ENCODE results near the gene BCL2L11.

Gene BCL2L11

DNA sequence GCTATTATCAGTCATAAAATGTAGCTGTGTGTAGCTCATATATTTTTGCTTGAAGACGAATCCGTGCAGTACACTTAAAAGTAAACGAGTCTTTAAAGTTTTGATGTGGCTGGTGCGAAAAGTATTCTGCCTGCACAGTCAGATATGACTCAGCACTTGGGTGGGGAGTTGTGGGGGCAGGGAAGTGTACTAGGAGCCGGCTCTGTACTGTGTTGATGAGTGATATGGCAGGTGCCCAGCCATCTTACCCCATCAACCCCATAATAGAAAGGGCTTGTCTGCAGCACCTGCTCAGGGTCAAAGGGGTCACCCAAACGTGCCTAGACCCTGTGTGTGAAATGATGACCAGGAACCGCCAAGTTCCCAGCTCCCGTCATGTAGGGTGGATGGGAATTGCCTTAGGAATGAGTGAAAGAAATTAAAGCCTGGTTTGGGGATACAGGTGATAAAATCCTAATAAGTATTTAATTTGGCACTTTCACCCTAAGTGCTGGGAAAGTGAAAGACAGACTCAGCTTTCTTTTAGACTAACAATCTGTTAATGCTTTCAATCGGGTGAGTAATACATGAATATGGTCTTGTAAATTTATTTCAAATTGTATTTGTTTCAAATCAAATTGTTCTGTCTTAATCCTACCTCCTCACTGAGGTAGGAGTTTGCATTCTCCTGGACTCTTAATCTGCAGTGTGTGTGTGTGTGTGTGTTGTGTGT, 48.0 kb downstream of the BCL2L11 start:
- FAIRE-seq (no peak), DNase-seq (ENCODE audit: low spot score) (peak; percentile 83)

DNA sequence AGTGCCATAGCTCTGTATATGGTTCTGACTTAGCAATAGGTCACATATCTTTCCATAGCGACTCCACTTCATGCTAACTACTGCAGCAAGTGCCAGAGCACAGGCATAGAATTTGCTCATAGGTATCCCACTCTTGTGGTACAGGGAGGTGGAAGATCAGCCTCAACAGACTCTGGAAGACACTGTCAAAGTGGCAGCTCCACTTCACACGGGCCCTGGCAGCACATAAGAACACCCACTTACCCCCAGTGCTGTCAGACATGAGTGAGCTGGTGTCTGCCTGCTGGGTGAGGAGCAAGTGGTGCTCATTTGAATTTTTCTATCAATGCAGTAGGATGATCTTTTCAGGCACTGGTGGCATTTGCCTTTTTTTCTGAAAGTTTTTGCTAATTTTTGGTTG, 48.6 kb downstream of the BCL2L11 start:
- no peak for FAIRE-seq
- no peak for DNase-seq (ENCODE audit: low spot score)

DNA sequence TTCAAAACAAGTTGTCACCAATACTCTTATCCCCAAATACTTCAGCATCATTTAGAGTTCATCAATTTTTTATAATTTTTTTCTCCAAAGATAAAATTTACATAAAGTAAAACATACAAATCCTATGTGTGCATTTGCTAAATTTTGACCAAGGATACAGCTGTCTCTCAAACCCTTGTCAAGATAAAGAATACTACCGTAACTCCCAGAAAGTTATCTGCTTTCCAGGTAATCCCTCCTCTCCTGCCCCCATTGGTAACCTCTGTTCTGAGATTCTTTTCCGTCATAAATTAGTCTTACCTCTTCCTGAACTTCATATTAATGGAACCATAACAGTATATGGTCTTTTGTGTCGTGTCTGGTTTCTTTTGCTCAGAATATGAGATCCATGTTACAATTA, 49.2 kb downstream of the BCL2L11 start:
- DNase-seq (ENCODE audit: low spot score) = no peak
- no peak for FAIRE-seq

DNA sequence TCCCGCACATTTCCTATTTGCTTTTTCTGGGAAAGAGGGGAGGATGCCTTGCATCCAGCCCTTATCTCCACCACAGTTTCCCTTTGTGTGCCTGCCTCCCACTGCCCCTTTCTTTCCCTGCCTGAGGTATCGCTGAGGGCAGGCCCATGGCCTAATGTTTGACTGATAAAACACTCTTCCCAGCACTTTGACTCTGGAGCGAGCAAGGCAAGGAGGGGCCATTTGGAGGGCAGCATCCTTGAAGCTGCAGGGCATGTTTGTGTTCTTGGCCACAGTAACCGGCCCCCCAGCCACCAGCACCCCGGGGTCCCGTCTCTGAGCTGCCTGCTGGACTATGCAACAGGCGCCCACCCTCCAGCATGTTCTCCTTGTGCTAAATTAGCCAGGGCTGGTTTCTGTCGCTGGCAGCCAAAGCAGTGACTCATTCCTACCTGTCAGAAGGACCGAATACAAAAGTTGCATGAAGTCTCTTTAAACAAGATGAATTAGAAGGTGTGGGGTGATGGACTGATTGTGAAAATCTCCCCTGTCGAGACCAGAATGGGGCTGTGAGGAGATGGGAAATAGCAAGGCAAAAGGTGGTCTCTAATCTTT, 50.7 kb downstream of the BCL2L11 start:
- DNase-seq (ENCODE audit: low spot score) (no peak), FAIRE-seq (no peak)

DNA sequence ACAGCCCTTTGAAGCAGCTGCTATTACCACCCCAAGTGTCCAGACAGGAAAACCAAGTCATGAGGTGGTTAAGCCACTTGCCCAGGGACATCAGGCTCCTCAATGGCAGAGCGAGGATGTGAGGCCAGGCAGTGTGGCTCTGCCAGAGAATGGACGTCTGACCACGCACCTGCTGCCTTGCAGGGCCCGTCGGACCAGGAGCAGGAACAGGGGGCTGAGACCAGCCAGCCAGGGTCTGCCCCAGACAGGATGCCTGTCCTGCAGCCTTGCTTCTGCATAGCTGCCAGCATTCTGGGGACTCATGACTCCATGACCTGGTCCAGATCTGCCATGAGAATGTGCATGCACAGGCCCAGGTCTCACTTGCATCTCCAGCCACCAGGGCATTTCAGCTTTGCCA, 52.0 kb downstream of the BCL2L11 start:
- no peak for DNase-seq (ENCODE audit: low spot score)
- no peak for FAIRE-seq

DNA sequence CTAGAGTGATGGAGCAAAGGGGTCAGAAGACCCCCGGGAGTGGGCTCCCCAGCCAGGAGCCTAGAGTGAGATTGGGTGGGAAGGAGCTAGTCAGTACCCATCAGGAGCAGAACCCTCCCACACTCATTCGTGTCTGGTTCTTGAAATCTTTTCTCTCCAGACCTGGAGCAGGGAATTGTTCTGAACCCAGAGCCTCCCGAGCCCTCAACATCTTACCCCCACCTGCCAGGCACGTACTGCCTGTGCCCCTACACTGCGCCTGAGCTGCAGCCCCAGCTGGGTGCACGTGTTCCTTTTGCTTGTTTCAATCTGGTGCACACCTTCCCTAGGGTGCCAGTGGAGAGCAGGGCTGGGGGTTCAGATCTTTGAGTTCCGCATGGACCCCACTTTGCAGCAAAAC, 52.6 kb downstream of the BCL2L11 start:
- FAIRE-seq = no peak
- DNase-seq (ENCODE audit: low spot score) = no peak

DNA sequence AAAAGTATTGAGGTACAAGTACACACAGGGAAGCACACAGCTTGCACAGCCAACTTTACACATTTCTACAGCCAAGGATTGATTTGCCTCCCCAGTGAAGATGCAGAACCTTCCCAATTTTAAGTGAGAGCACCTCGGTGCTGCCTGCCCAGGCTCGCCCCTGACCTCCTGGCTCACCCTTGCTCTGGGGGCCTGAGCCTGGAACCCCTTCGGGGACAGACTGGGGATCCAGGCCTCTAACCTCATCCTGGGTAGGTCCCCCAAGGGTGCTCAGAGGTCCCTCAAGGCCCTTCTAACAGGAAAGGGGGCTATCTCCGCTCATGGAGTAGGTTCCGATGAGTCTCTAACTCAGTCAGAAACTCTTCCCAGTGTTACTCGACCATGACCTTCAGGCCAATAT, 53.1 kb downstream of the BCL2L11 start:
- DNase-seq (ENCODE audit: low spot score) = no peak
- no peak for FAIRE-seq

DNA sequence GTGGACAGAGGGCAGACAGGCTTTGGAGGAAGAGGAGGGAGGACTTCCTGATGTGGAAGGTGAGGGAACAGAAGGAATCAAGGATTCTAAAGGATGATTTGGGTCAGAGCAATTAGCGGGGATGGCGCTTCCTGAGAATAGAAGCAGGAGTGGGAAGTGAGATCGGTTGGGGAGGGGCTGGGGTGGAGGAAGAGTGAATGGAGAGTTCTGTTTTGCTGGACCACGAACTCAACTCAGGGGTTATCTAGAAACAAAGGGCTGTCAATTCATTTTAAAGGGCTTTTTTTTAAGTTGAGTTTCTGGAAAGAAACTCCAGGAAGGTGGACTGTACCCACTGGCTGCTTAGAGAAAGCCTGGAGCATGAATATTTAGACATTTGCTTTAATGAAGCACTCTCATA, 54.9 kb downstream of the BCL2L11 start:
- FAIRE-seq = no peak
- no peak for DNase-seq (ENCODE audit: low spot score)

DNA sequence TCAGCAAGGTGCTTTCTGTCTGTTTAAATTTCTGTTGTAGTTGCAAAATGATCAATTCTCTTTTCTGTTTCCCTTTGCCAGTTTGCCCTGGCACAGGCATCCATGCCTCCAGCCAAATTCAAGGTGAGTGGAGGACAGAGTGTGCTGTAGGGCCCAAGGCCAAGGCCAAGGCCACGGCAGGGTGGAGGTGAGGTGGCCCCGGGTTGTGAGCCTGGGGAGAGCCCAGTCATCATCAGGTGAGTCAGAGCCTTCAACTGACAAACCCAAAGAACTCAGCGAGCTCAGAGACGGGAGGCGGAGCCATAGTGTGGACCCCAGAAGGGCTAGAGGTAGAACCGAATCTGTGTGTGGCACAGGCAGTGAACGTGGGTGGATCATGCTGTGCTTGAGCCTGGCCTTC, 55.7 kb downstream of the BCL2L11 start:
- FAIRE-seq = no peak
- DNase-seq (ENCODE audit: low spot score) = no peak

DNA sequence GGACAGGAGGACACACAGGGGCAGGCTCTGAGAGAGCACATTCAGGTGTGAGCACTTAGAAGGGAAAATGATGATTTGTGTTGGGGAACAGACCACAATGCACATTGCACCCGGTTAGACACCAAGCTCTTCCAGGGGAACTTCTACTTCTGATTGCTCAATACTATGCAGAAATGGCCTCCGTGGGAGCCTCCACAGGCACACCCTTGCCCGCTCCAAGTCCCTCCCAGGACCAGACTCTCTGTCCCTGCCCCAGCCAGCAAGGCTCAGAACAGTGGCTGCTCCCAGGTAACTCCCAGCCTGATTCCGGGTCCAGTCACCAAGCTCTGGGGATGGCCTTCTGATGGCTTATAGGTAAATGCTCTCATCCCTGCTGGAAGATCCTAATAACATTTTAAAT, 56.2 kb downstream of the BCL2L11 start:
- no peak for DNase-seq (ENCODE audit: low spot score)
- no peak for FAIRE-seq

DNA sequence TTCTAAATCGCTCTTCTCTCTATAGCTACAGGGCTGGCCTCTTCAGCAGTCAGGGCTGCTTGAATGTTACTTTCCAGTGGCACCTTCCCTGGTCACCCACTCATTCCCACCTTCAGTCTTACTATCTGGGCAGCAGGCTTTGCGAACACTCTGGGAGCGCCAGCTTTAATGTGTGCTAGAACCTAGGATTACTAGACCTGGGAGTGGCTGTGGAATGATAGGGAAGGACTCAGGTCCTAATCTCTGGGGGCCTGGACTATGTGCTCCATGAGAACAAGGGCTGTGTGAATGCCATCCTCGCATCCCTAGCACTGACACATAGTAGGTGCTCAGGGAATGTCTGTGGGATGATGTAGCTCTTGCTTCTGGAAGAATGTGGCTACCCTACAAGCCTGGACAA, 57.6 kb downstream of the BCL2L11 start:
- FAIRE-seq (no peak), DNase-seq (ENCODE audit: low spot score) (no peak)

DNA sequence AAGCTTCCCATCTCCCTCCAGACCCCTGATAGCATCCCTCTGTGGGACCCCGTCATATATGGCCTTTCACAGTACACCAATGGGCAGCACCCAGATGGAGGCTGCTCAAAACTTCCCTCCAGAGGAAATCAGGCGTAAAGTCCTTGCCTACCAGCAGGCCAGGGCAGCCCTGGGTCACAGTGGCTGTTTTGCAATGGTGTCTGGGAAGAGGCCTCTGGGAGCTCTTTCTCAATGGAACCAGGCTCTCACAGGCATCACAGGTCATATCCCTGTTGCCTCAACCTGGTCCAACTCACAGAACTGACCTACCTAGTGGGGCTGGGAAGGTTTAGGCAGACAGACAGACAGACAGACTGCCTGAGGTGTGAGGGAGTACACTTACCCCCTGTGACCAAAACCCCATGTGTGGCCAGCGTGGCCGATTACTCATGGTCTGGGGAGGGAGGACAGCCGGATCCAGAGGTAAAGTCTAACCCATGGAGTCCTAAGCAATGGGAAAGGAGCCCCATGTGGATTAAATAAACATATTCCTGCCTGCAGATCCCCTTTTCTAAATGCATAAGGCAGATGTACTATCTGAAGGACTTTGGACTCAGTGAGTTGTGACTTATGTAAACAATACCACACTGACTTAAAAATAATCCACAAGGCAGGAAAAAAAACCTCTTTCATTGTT, 58.2 kb downstream of the BCL2L11 start:
- no peak for DNase-seq (ENCODE audit: low spot score)
- no peak for FAIRE-seq

DNA sequence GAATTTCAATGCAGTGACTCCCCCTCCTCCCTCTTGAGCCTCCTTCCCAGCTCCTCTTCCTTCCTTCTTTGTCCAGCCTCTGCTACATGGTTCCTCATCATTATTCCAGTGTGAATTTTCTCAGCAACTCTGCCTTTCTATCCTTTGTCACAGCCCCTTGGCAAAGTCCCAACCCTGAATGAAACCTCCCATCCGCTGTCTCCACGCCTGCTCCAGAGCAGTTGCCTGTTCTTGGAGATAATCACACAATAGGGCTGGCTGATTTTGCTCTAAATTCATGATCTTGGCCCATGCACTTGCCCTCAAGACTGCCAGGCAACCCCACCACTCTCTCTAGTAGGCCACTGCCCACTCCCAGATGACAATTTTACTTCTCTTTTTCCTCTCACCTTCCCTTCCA, 61.4 kb downstream of the BCL2L11 start:
- FAIRE-seq (no peak), DNase-seq (ENCODE audit: low spot score) (no peak)

DNA sequence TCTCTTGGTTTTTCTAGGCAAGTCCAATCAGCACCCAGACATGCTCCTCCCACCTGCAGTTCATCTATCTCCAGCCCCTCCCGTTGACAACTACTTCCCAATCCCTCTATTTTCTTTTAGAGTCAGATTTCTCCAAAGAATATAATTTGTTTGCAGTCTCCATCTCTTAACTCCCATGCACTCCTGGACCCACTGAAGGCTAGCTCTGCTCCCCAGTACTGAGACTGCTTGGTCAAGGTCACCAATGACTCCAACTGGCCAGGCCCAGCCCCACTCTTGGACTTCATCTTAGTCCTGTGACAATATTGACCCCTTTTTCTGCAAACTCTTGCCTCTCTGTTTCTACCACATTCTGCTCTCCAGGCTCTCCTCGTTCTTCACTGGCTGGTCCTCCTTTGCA, 62.0 kb downstream of the BCL2L11 start:
- no peak for DNase-seq (ENCODE audit: low spot score)
- no peak for FAIRE-seq

DNA sequence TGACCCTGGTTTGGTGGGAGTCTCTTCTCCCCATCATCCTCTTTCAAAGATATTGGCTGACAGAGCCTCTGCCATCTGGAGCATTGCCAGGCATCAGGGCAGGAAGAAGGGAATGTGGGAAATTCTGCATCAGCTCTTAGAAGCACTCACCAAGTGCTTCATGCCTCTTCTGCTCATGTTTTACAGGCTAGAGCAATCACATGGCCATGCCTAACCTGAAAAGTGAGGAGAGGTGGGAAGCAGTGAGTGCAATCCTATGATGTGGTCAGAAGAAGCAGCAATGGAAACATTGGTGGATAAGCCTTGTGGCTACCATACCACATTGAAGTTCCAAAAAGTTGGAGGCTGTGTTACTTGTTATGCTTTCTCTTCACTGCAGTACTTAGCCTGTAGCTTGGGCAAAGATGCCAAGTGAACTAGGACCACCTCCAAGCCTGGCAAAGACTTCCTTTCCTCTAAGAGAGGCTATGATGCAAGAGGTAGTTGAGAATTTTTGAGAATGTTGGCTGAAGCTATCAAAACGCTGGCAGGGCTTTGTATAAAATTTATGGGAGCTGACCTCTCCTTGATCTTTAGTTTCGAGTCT, 64.1 kb downstream of the BCL2L11 start:
- FAIRE-seq (no peak), DNase-seq (ENCODE audit: low spot score) (no peak)

DNA sequence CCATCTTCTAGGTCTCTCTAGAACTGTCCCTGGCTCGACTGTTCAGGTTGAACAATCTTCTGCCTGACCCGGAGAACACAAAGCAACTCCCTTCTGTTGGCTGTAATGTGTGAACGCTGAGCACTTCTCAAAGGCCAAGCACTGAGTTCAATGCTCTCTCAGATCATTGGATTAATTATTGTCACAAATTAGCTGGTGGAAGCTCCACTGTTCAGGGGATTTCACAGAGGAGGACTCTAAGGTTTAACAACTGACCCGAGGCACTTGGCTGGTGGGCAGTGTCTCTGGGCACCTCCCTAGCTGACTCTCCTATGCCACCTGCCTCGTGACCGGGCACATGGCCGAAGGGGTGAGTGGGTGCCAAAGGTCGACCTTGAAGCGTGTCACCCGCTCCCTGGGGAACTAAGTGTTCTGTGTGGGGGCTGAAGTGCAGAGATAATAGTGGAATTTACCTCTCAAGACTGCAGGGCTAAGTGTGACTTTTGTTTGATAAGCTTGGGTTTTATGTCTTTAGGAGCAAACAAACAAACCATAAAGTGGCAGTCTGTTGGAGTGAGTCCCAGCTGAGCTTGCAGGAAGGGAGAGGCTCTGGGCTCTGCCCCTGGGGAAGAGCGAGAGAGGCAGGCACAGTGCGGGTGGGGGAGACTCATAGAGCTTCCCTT, 64.8 kb downstream of the BCL2L11 start:
- no peak for FAIRE-seq
- DNase-seq (ENCODE audit: low spot score) = no peak

DNA sequence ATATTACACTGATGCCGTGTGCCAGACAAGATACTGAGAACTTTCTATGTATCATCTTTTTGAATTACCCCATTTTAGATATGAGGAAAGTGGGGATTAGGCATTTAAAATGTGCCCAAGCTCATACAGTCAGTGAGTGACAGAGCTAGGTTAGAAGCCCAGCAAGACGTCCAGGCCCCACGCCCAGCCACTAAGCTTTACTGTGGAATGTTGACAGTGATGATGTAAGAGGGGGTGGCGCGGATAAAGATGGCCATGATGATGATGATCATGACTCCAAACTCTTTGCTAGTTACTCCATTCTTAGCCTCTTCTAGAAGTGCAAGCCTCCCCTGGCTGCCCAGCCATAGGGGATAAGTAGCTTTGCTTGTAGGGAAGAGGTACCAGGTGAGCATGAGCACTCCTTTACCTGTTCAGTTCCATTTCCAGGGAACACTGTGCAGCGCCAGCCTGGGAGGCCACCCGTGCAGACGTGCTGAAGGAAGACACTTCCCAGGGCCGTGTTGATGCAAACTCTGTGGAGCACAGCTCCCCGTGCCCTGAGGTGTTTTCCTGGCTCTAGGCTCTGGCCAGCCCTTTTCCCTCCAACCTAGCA, 65.5 kb downstream of the BCL2L11 start:
- DNase-seq (ENCODE audit: low spot score) = no peak
- no peak for FAIRE-seq

DNA sequence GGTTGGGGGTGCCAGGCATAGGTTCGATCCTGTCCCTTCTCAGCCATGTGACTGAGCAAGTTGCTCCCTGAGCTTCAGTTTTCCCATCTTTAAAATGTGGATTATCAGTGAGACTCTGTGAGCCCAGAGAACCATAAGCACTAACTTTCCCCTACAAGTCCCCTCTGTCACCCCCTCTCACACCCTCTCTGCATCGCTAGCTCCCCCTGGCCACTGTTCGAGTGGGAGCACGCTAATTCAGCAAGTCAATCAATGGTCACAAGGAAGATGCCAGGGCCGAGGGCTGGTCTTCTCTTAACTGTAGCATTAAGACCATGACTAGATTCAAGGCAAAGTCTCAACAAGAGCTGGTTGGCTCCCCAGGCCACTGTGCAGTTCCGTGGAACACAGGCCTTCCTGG, 66.2 kb downstream of the BCL2L11 start:
- DNase-seq (ENCODE audit: low spot score) (no peak), FAIRE-seq (no peak)

DNA sequence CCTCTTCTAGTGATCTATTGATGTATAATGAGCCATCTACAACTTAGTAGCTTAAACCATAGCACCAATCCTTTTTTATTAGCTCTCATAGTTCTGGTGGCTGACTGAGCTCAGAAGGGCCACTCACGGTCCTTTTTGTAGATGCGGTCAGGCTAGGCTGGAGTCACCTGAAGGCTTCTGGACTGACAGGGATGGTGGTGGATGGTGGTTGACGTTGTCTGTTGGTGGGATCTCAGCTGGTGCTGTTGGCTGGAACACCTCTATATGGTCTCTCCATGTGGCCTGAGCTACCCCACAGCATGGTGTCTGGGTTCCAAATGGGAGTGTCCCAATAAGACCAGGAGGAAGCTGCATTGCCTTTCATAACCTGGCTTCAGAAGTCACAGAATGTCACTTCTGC, 68.0 kb downstream of the BCL2L11 start:
- FAIRE-seq (peak; percentile 53), DNase-seq (ENCODE audit: low spot score) (no peak)

DNA sequence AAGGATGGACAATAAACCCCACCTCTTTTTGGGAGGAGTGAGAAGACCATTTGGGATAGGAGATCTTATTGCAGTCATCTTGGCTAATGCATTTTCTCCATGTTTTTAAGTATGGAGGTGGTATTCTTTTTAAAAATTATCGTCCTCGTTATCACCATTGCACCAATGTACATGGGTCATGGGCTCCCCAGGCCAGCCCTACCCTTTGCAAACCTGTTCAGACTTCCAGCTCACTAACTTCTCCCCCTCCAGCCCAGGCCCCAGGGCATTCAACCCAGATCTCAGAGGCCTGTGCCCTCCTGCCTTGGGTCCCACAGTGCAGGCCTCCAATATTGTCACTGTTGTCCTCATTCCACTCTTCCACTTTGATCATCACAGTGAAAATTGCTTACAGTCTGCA, 68.4 kb downstream of the BCL2L11 start:
- FAIRE-seq (no peak), DNase-seq (ENCODE audit: low spot score) (no peak)

DNA sequence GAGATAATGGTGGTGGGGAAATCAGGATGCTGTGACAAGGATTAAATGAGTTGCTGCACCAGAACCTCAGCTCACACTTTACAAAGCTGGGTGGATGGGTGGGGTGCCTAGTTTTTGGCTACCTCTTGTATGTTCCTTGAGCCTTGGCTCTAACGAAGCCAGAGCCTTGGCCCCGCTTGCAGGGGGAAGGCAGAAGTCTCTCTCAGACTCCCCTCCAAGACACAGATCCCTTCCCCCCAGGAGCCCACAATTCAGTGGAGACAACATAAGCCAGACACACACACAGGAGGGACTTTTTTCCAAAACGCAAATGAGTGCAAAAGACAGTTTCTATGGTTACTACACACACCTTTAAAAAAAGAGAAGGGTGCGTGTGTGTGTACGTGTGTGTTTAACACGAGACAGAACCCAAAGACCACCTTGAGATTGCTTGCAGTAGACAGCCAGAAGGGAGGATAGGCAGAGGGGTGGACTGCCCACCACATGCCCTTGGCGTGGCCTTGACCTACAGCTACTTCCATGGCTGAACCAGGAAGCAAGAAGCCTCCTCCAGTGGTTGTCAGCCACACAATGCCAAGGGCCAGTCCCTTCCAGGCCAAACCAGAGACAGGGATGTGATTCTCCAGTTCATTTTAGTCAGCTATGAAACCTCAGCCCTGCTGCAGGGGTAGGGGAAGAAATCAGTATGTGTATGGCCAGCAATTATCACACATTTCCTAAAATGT, 70.3 kb downstream of the BCL2L11 start:
- FAIRE-seq (no peak), DNase-seq (ENCODE audit: low spot score) (no peak)

Data from urothelium cell line (cell line).